Fibroblast of mammary gland (primary cell): ENCODE data around the gene INPPL1.

ENCODE experiments used
- DNase-seq: peaks from one replicate; pipeline ENCODE4 v3.0.0-alpha.2; 2010; ENCODE audit warnings: low read depth
- H3K4me3 ChIP-seq: 2 replicates; pipeline ENCODE4 v1.5.1; 2011; ENCODE audit warnings: low read depth, mild to moderate bottlenecking, low read length, moderate library complexity; ENCODE audit not compliant: control insufficient read depth
- CTCF ChIP-seq: conservative IDR thresholded peaks from 2 replicates; pipeline ENCODE4 v1.5.1; 2011; ENCODE audit warnings: low read depth, low read length, inconsistent platforms; ENCODE audit not compliant: control insufficient read depth, insufficient read depth

The INPPL1 gene

DNA sequence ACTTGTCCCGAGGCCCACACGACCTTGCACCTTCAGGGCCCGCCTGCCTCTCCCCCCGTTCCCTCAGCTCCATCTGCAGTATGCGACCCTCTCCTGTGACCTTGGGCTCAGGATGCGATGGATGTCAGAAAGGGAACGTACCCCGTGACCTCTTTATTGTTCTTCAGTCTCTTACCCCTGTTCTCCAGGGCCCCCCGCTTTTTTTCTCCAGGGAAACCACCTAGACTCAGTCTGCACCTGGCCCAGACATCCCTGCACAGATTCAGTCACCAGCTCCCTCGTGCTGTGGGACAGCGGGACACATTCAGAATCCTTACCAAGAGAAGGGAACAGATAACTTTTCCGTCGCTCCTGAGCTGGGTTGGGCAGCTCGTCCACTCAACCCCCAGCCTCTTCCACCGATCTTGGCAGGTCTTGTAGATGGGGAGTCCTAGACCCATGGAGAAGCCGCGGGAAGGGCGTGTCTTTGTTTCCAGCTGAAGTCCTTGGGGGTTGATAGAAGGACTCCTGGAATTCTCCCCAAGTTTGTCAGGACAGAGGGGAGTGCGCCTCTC, 20.8 kb downstream of the INPPL1 start:
- no peak for DNase-seq
- no peak for TF ChIP-seq CTCF

GRCh38 chr11:72247584-72247983, 23.0 kb downstream of the INPPL1 start:
- TF ChIP-seq CTCF, result no peak
- H3K4me3 ChIP-seq, result no peak overlapping the region

More for the DNA sequence above, 20.8 kb downstream of the INPPL1 start:
- H3K4me3 ChIP-seq, result no peak overlapping the region

DNA sequence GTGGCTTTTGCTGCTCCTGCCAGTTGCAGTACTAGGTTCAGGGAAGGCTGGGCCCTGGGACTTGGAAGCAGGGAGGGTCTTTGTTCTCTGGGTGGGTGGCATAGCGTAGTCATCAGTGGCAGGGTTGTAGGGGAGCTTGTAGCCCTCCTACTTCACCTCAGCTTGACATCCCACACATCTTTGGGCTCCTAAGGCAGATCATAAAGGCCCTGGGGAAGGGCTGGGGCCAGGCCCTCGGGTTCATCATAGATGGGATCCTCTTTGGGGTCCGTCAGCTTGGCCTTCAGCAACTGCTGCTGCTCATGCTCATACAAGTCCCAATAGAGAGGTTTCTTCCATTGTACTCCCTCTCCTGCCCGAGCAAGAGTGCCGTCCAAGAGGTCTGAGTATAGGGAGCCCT, 25.4 kb downstream of the INPPL1 start:
- no peak for DNase-seq
- no peak overlapping the region for H3K4me3 ChIP-seq
- TF ChIP-seq CTCF, result no peak

More at GRCh38 chr11:72247584-72247983, 23.0 kb downstream of the INPPL1 start:
- no peak for DNase-seq

DNA sequence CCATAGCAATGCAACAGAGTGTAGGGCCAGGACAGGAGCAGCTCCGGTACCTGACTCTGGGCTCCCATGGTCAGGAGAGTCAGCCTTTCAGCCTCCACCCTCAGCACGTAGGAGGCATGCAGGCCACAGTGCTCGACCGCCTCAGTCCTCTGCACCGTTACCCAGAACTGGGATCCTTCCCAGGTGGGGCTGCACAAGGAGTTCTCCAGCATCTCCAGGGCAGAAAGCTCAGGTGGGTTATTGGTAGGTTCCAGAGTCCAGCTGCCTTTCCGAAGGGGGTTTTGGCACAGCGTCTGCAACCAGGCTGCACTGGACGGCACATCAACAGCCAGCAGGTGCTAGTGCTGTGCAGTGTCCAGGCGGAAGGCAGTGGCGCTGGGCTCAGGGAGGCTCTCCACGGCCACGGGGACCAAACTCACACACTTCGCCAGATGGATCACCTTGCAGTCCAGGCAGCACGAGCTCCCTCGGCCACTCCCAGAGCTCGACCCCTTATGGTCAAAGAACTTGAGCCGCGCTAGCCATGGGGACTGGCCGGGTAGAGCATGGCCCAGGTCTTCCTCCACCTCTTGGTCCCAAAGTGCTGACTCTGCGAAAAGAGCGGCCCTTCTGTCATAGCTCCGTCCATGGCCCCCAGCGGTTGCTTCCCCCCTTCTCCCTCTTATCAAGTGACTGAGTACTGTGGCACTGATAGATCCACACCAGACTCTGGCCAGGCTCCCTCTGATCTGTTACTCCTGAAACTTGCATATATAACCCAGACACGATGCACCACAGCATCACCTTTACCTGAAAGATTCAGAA, 26.3 kb downstream of the INPPL1 start:
- H3K4me3 ChIP-seq, result no peak overlapping the region
- no peak for DNase-seq
- no peak for TF ChIP-seq CTCF

DNA sequence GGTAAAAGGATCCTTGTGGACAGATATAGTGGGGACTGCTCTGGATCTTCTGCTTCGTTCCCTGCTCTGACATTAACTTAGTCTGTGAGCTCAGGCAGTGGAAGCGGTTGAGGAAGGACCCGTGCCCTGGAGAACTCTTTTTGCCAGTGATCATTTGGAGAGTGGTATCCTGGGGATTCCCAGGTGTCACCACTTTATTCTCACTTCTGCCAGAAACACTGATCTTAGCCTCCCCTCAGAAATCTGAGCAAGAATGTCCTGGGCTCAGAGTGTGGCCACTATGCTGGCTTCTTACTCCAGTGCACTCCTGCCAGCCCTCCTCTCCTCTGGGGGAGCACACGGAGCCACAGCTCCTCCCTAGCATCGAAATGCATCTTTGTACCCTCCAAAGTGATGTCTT, 27.0 kb downstream of the INPPL1 start:
- no peak for DNase-seq
- H3K4me3 ChIP-seq, result no peak overlapping the region
- TF ChIP-seq CTCF, result no peak

GRCh38 chr11:72253392-72253791, 28.8 kb downstream of the INPPL1 start:
- TF ChIP-seq CTCF, result no peak
- DNase-seq, result no peak

More at GRCh38 chr11:72253392-72253791, 28.8 kb downstream of the INPPL1 start:
- H3K4me3 ChIP-seq, result no peak overlapping the region
